Measurements from ENCODE around the gene KLHL6. TPM values are rescaled to one million over a fixed set of nuclear protein-coding genes. Genes with fewer than 3 reads are reported as not detected.

KLHL6 gene
- total and polyA plus RNA-seq, 3 experiments from 2014 or later: 9.1 to 31.3 (median 31.0) TPM

DNA sequence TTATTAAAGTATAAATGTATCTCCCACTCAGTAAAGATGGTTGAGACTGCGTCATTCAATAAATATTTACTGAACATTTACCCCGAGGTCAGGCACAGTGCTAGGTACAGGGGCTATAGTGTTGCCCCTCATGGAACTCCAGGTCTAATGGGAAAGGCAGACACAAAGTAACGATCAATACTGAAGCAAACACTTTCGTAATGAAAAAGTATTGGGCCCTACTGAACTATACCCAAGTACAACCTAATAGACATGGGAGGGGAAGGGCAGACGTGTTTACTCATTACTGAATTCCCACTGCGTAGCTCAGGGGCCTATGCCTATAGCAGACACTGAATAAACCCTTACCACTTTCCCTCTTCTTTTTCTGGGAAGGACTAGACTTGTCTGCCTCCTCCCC, 56.9 kb downstream of the KLHL6 start:
- no peak for DNase-seq
- Histone ChIP-seq H3K27me3 (ENCODE audit: insufficient read depth, low read length, poor library complexity, severe bottlenecking) (no peaks in the 10 kb centered on the region), H3K36me3 (ENCODE audit: insufficient read depth, low read length) (peaks cover 3% of the 10 kb centered on the region), H3K4me3 (ENCODE audit: low read length) (no peak overlapping the region), H3K27ac (ENCODE audit: low read depth, low read length) (no peak overlapping the region), H3K4me1 (ENCODE audit: insufficient read depth, low read length) (no peaks in the 10 kb centered on the region), H3K9me3 (ENCODE audit: low read length) (no peaks in the 10 kb centered on the region)
- POLR2A ChIA-PET: no interaction called here
- H3K27me3 Mint-ChIP-seq: peaks cover 0 to 2% of the 10 kb centered on the region in 2 donors
- H3K36me3 Mint-ChIP-seq: peaks cover 5 to 73% (median 23%) of the 10 kb centered on the region in 3 donors
- H3K27ac Mint-ChIP-seq: peak overlapping the region in 1 of 8 donors; percentile 21
- no peak overlapping the region for H3K4me3 Mint-ChIP-seq
- CTCF ChIA-PET: no interaction called here
- peaks cover 0 to 3% (median 0%) of the 10 kb centered on the region in 3 donors for H3K4me1 Mint-ChIP-seq
- H3K9me3 Mint-ChIP-seq: no peaks in the 10 kb centered on the region

DNA sequence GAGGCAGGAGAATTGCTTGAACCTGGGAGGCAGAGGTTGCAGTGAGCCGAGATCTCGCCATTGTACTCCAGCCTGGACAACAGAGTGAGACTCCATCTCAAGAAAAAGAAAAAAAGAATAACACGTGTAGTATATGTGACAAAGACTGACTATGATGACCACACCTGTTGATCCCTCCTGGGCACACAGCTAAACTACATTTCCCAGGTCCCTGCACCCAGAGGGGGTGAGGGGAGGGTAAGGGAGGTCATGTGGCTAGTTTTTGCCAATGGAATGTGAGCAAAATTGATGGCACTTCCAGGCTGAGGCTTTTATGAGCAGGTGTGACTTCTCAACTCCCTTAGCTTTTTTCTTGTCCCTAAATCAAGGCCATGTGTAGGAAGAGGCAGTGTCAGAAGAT, 58.2 kb downstream of the KLHL6 start:
- no peak overlapping the region for H3K4me3 ChIP-seq (ENCODE audit: low read length)
- H3K27ac ChIP-seq (ENCODE audit: low read depth, low read length): no peak overlapping the region
- Mint-ChIP-seq H3K4me1 (peaks cover 0 to 3% (median 0%) of the 10 kb centered on the region in 3 donors), H3K27me3 (peaks cover 0 to 2% of the 10 kb centered on the region in 2 donors), H3K9me3 (no peaks in the 10 kb centered on the region), H3K27ac (peak overlapping the region in 2 of 8 donors; percentile 36 to 64), H3K4me3 (no peak overlapping the region), H3K36me3 (peaks cover 0 to 73% (median 21%) of the 10 kb centered on the region in 3 donors)
- H3K27me3 ChIP-seq (ENCODE audit: insufficient read depth, low read length, poor library complexity, severe bottlenecking): no peaks in the 10 kb centered on the region
- peaks cover 3% of the 10 kb centered on the region for H3K36me3 ChIP-seq (ENCODE audit: insufficient read depth, low read length)
- no peaks in the 10 kb centered on the region for H3K9me3 ChIP-seq (ENCODE audit: low read length)
- H3K4me1 ChIP-seq (ENCODE audit: insufficient read depth, low read length): no peaks in the 10 kb centered on the region
- POLR2A ChIA-PET: no interaction called here
- CTCF ChIA-PET: no interaction called here
- no peak for DNase-seq

DNA sequence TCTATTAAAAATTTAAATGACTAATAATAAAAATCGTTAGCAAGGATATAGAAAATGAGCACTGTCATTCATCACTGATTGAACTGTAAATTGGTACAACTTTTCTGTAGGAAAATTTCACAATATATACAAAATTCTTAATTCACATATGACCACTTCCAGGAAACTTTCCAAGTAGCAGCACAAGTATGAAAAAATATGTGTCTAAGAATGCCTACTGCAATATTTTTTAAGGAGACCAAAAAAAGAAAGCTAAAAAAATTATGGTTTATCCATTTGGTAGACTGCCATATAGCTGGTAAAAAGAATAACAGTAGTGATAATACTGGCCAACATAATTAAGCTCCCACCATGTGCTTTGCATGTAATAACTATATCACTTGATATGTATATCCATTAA, 59.2 kb downstream of the KLHL6 start:
- H3K4me3 ChIP-seq (ENCODE audit: low read length): no peak overlapping the region
- H3K4me1 ChIP-seq (ENCODE audit: insufficient read depth, low read length): no peaks in the 10 kb centered on the region
- no peaks in the 10 kb centered on the region for H3K27me3 ChIP-seq (ENCODE audit: insufficient read depth, low read length, poor library complexity, severe bottlenecking)
- H3K27ac ChIP-seq (ENCODE audit: low read depth, low read length): no peak overlapping the region
- peaks cover 3% of the 10 kb centered on the region for H3K36me3 ChIP-seq (ENCODE audit: insufficient read depth, low read length)
- Mint-ChIP-seq H3K4me3 (no peak overlapping the region), H3K27ac (peak overlapping the region in 2 of 8 donors; percentile 17 to 64), H3K9me3 (no peaks in the 10 kb centered on the region), H3K4me1 (no peaks in the 10 kb centered on the region), H3K27me3 (peaks cover 0 to 2% of the 10 kb centered on the region in 2 donors), H3K36me3 (peaks cover 0 to 76% (median 26%) of the 10 kb centered on the region in 3 donors)
- DNase-seq: no peak
- ChIA-PET POLR2A (no interaction called here), CTCF (no interaction called here)
- no peaks in the 10 kb centered on the region for H3K9me3 ChIP-seq (ENCODE audit: low read length)

DNA sequence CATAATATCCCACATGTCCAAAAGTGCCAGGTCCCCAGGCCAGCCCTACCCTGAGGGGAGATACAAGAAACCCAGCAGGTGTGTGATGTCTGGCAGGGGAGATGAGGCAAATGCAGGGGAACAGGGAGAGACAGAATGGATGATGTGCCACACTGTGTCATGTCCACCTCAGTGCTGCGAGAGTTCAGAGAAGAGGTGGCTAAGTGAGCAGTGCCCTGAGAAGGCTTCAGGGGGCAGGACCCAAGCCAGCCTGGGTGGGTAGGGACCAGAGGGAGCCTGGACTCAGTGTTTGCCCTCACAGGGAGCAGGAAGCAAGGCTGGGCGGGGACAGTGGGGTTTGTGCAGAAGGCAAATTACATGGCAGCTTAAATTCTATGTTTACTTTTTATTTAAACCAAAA, 61.2 kb downstream of the KLHL6 start:
- H3K27me3 Mint-ChIP-seq: peaks cover 0 to 2% of the 10 kb centered on the region in 2 donors
- no peak for DNase-seq
- H3K9me3 ChIP-seq (ENCODE audit: low read length): no peaks in the 10 kb centered on the region
- ChIA-PET POLR2A (no interaction called here), CTCF (no interaction called here)
- H3K36me3 ChIP-seq (ENCODE audit: insufficient read depth, low read length): no peaks in the 10 kb centered on the region
- H3K27ac Mint-ChIP-seq: peak overlapping the region in 1 of 8 donors; percentile 39
- no peak overlapping the region for H3K4me3 ChIP-seq (ENCODE audit: low read length)
- no peaks in the 10 kb centered on the region for H3K27me3 ChIP-seq (ENCODE audit: insufficient read depth, low read length, poor library complexity, severe bottlenecking)
- no peaks in the 10 kb centered on the region for H3K4me1 ChIP-seq (ENCODE audit: insufficient read depth, low read length)
- no peak overlapping the region for H3K4me3 Mint-ChIP-seq
- H3K27ac ChIP-seq (ENCODE audit: low read depth, low read length): no peak overlapping the region
- H3K9me3 Mint-ChIP-seq: no peaks in the 10 kb centered on the region
- H3K36me3 Mint-ChIP-seq: peaks cover 0 to 76% (median 21%) of the 10 kb centered on the region in 3 donors
- no peaks in the 10 kb centered on the region for H3K4me1 Mint-ChIP-seq

DNA sequence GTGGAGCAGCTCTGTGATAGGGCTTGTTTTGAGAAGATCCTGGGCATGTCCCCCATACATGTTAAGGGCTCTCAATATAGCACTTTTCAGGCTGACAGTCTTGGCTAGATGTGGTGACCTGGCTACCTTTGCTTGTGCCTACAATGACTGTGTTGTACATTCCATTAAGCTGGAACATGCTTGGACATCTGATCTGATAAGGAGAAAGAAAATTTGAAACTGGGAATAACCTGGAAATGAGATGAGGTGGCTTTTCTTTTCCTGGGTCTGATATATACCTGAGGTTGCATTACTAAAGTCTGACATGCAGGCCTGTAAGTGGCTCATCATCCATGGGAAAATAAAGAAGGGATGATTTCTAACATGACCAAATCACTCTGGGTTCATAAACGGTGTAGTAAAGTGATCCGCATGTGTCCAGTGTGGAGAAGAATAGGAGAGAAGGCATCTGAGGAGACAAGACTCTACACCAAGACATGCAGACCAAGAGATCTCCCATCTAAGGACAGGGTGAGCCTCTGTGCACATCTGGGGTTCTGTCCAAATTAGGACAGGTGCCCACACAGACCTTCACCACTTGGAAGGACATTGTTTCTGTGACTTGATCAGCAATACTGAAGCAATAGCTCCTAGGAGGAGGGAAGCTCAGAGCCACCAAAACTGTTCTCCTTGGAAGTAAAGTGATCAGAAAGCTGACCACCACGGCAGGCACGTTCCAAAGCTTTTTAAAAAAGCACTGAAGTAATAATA, 62.0 kb downstream of the KLHL6 start:
- no peaks in the 10 kb centered on the region for H3K36me3 ChIP-seq (ENCODE audit: insufficient read depth, low read length)
- DNase-seq: no peak
- peak overlapping the region in 2 of 8 donors; percentile 52 to 87 for H3K27ac Mint-ChIP-seq
- H3K9me3 ChIP-seq (ENCODE audit: low read length): no peaks in the 10 kb centered on the region
- H3K27me3 Mint-ChIP-seq: no peaks in the 10 kb centered on the region
- H3K9me3 Mint-ChIP-seq: no peaks in the 10 kb centered on the region
- H3K27ac ChIP-seq (ENCODE audit: low read depth, low read length): no peak overlapping the region
- no peak overlapping the region for H3K4me3 Mint-ChIP-seq
- ChIA-PET POLR2A (no interaction called here), CTCF (interaction anchor here (0.5 kb wide), 1 partner anchor 66 kb away, joined by 3 read pairs; no protein-coding TSS in a partner anchor)
- H3K4me1 ChIP-seq (ENCODE audit: insufficient read depth, low read length): no peaks in the 10 kb centered on the region
- H3K4me1 Mint-ChIP-seq: no peaks in the 10 kb centered on the region
- no peak overlapping the region for H3K4me3 ChIP-seq (ENCODE audit: low read length)
- H3K27me3 ChIP-seq (ENCODE audit: insufficient read depth, low read length, poor library complexity, severe bottlenecking): no peaks in the 10 kb centered on the region
- H3K36me3 Mint-ChIP-seq: peaks cover 0 to 71% (median 19%) of the 10 kb centered on the region in 3 donors

DNA sequence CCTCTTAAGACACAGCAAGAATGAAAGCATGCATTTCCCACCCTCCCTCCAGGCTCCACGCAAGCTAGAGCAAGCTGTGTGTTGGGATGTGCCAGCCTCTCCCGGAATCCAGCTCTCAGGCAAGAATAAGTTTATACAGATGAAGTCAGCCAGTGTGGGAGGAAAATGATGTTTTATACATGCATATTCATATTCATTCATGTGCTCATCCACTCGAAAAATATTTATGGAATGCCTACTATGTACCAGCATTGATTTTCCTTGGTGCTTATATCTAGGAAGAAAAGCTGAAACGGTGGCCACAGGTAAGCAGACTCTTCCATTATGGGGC, 62.7 kb downstream of the KLHL6 start:
- Mint-ChIP-seq H3K4me1 (no peaks in the 10 kb centered on the region), H3K4me3 (no peak overlapping the region), H3K9me3 (no peaks in the 10 kb centered on the region), H3K27me3 (no peaks in the 10 kb centered on the region), H3K36me3 (peaks cover 0 to 67% (median 18%) of the 10 kb centered on the region in 3 donors), H3K27ac (no peak overlapping the region)
- DNase-seq: no peak
- Histone ChIP-seq H3K27ac (ENCODE audit: low read depth, low read length) (no peak overlapping the region), H3K36me3 (ENCODE audit: insufficient read depth, low read length) (no peaks in the 10 kb centered on the region), H3K27me3 (ENCODE audit: insufficient read depth, low read length, poor library complexity, severe bottlenecking) (no peaks in the 10 kb centered on the region), H3K4me1 (ENCODE audit: insufficient read depth, low read length) (no peaks in the 10 kb centered on the region), H3K9me3 (ENCODE audit: low read length) (no peaks in the 10 kb centered on the region), H3K4me3 (ENCODE audit: low read length) (no peak overlapping the region)
- ChIA-PET POLR2A (no interaction called here), CTCF (no interaction called here)

DNA sequence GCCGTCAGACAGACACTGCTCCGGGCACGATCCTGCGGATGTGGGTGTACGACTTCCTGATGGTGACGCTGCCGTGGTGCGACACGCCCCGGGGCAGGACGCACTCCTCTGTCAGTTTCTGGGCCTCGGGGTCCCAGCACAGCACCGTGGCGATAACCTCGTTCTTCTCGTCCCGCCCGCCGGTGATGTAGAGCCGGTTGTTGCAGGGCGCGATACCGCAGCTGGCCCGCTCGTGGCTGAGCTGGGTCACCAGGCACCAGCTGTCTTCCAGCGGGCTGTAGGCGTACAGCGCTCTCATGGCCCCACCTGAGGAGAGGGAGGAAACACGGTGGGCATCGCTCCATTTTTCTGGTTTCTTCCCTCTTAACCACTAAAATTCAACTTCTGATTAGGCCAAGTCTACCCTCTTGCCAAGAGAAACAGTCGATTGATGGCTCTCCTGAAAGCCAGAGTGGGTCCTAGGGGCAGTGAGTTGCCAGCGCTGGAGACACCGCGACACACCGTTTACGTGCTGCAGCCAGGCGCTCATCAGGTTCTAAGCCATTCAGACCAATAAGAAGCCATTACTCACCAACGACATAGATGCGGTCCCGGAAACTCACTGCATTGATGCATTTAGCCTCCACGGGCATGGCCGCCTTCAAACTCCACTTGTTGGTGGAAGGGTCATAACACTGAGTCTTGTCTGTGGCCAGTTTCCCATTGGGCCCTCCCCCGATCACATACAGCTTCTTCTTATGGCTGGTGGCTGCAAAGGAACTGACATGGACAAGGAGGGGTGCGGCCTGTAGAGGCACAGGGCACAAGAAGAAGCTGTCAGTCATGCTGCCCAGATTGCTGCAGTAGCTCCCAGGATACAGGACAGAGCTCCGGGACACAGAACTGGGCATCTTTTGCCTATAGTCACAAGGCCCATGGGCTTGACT, 63.3 kb downstream of the KLHL6 start:
- Histone ChIP-seq H3K9me3 (ENCODE audit: low read length) (no peaks in the 10 kb centered on the region), H3K4me1 (ENCODE audit: insufficient read depth, low read length) (no peaks in the 10 kb centered on the region), H3K4me3 (ENCODE audit: low read length) (no peak overlapping the region), H3K27me3 (ENCODE audit: insufficient read depth, low read length, poor library complexity, severe bottlenecking) (no peaks in the 10 kb centered on the region), H3K36me3 (ENCODE audit: insufficient read depth, low read length) (no peaks in the 10 kb centered on the region), H3K27ac (ENCODE audit: low read depth, low read length) (no peak overlapping the region)
- H3K9me3 Mint-ChIP-seq: no peaks in the 10 kb centered on the region
- H3K27me3 Mint-ChIP-seq: no peaks in the 10 kb centered on the region
- no peaks in the 10 kb centered on the region for H3K4me1 Mint-ChIP-seq
- H3K36me3 Mint-ChIP-seq: peaks cover 0 to 60% (median 15%) of the 10 kb centered on the region in 3 donors
- POLR2A ChIA-PET: no interaction called here
- DNase-seq: peak in 1 of 5 donors; percentile 44
- H3K4me3 Mint-ChIP-seq: no peak overlapping the region
- CTCF ChIA-PET: no interaction called here
- peak overlapping the region in 1 of 8 donors; percentile 76 for H3K27ac Mint-ChIP-seq

Data from CD8-positive, alpha-beta memory T cell (primary cell).